Esophagus squamous epithelium (tissue), 4 donors: ENCODE data around the gene HS3ST3B1.

Experiments
- CTCF ChIP-seq, 6 experiments: fragments of 450-650 bp in 4 of 6; fragments of 200-600 bp in 2 of 6; sonication (generic) in 2 of 6; IDR thresholded peaks; one replicate each; pipeline ENCODE4 v1.5.1; 2016 to 2019; ENCODE audit warnings: antibody characterized with exemption in 6 of 6, mild to moderate bottlenecking in 4 of 6, moderate library complexity in 4 of 6
- POLR2A ChIP-seq, 4 donors: fragments of 450-650 bp; IDR thresholded peaks; one replicate each; pipeline ENCODE4 v1.6.1; 2017; ENCODE audit warnings: antibody characterized with exemption in 4 of 4, mild to moderate bottlenecking in 4 of 4, moderate library complexity in 3 of 4

- no peak for TF ChIP-seq CTCF (IDR thresholded peaks at IDR 0.05)
- no peak for TF ChIP-seq POLR2A (IDR thresholded peaks at IDR 0.05)
Observed at GRCh38 chr17:14310101-14310500, 9.2 kb downstream of the HS3ST3B1 start.
